ENCODE data around the gene SH3D19.
"Not testable (repeated sequence)": the region's sequence is repeated elsewhere in the genome, so short reads cannot be mapped to it uniquely, and the experiment has no call there.

SH3D19 gene

GRCh38 chr4:151152028-151152427 lies 173.4 kb downstream of the SH3D19 start:
- no peaks in the 10 kb centered on the region for H3K27me3 ChIP-seq (ENCODE audit: insufficient read depth, low read length)
- H3K4me1 ChIP-seq (ENCODE audit: control insufficient read depth, insufficient read depth, low read length, unreplicated experiment), result no peaks in the 10 kb centered on the region
- H3K79me2 ChIP-seq (ENCODE audit: control insufficient read depth, insufficient read depth, low read length, unreplicated experiment), result no peaks in the 10 kb centered on the region
- no peak overlapping the region for H3K27ac ChIP-seq (ENCODE audit: low read depth, low read length)
- H3K36me3 ChIP-seq (ENCODE audit: insufficient read depth, low read length), result peaks cover 16% of the 10 kb centered on the region
- H2AFZ ChIP-seq (ENCODE audit: low read length, unreplicated experiment), result no peak overlapping the region
- H3K4me3 ChIP-seq (ENCODE audit: low read depth, low read length), result no peak overlapping the region

- no peak overlapping the region for H2AFZ ChIP-seq (ENCODE audit: low read length, unreplicated experiment)
- no peaks in the 10 kb centered on the region for H3K4me1 ChIP-seq (ENCODE audit: control insufficient read depth, insufficient read depth, low read length, unreplicated experiment)
- no peaks in the 10 kb centered on the region for H3K79me2 ChIP-seq (ENCODE audit: control insufficient read depth, insufficient read depth, low read length, unreplicated experiment)
- no peak overlapping the region for H3K27ac ChIP-seq (ENCODE audit: low read depth, low read length)
- H3K4me3 ChIP-seq (ENCODE audit: low read depth, low read length), result no peak overlapping the region
- H3K27me3 ChIP-seq (ENCODE audit: insufficient read depth, low read length), result no peaks in the 10 kb centered on the region
- H3K36me3 ChIP-seq (ENCODE audit: insufficient read depth, low read length), result peaks cover 13% of the 10 kb centered on the region
These were observed 174.4 kb downstream of the SH3D19 start for GRCh38 chr4:151150821-151151580.

- H3K79me2 ChIP-seq (ENCODE audit: control insufficient read depth, insufficient read depth, low read length, unreplicated experiment), result no peaks in the 10 kb centered on the region
- H3K36me3 ChIP-seq (ENCODE audit: insufficient read depth, low read length), result peaks cover 17% of the 10 kb centered on the region; the same call in 1 of the 2 replicates
- H3K4me1 ChIP-seq (ENCODE audit: control insufficient read depth, insufficient read depth, low read length, unreplicated experiment), result no peaks in the 10 kb centered on the region
- no peak overlapping the region for H3K4me3 ChIP-seq (ENCODE audit: low read depth, low read length)
- no peak overlapping the region for H3K27ac ChIP-seq (ENCODE audit: low read depth, low read length)
- no peaks in the 10 kb centered on the region for H3K27me3 ChIP-seq (ENCODE audit: insufficient read depth, low read length)
- H2AFZ ChIP-seq (ENCODE audit: low read length, unreplicated experiment), result no peak overlapping the region
These were observed 177.1 kb downstream of the SH3D19 start for GRCh38 chr4:151148261-151148660.

- Histone ChIP-seq H3K4me1 (ENCODE audit: control insufficient read depth, insufficient read depth, low read length, unreplicated experiment) (no peaks in the 10 kb centered on the region), H3K4me3 (ENCODE audit: low read depth, low read length) (no peak overlapping the region), H3K27me3 (ENCODE audit: insufficient read depth, low read length) (no peaks in the 10 kb centered on the region), H3K27ac (ENCODE audit: low read depth, low read length) (no peak overlapping the region), H3K36me3 (ENCODE audit: insufficient read depth, low read length) (peaks cover 17% of the 10 kb centered on the region; the same call in 1 of the 2 replicates), H3K79me2 (ENCODE audit: control insufficient read depth, insufficient read depth, low read length, unreplicated experiment) (no peaks in the 10 kb centered on the region), H2AFZ (ENCODE audit: low read length, unreplicated experiment) (no peak overlapping the region)
These were observed 178.4 kb downstream of the SH3D19 start for GRCh38 chr4:151147000-151147399.

GRCh38 chr4:151144329-151145072 lies 180.9 kb downstream of the SH3D19 start:
- Histone ChIP-seq H3K27ac (ENCODE audit: low read depth, low read length) (no peak overlapping the region), H3K4me3 (ENCODE audit: low read depth, low read length) (no peak overlapping the region), H3K4me1 (ENCODE audit: control insufficient read depth, insufficient read depth, low read length, unreplicated experiment) (no peaks in the 10 kb centered on the region), H3K36me3 (ENCODE audit: insufficient read depth, low read length) (peaks cover 23% of the 10 kb centered on the region), H2AFZ (ENCODE audit: low read length, unreplicated experiment) (no peak overlapping the region), H3K27me3 (ENCODE audit: insufficient read depth, low read length) (no peaks in the 10 kb centered on the region), H3K79me2 (ENCODE audit: control insufficient read depth, insufficient read depth, low read length, unreplicated experiment) (no peaks in the 10 kb centered on the region)

GRCh38 chr4:151143811-151144210 lies 181.6 kb downstream of the SH3D19 start:
- Histone ChIP-seq H3K4me3 (ENCODE audit: low read depth, low read length) (no peak overlapping the region), H3K4me1 (ENCODE audit: control insufficient read depth, insufficient read depth, low read length, unreplicated experiment) (no peaks in the 10 kb centered on the region), H3K36me3 (ENCODE audit: insufficient read depth, low read length) (peaks cover 20% of the 10 kb centered on the region), H3K27me3 (ENCODE audit: insufficient read depth, low read length) (no peaks in the 10 kb centered on the region), H3K27ac (ENCODE audit: low read depth, low read length) (no peak overlapping the region), H3K79me2 (ENCODE audit: control insufficient read depth, insufficient read depth, low read length, unreplicated experiment) (no peaks in the 10 kb centered on the region), H2AFZ (ENCODE audit: low read length, unreplicated experiment) (no peak overlapping the region)

GRCh38 chr4:151143162-151143561 lies 182.2 kb downstream of the SH3D19 start:
- H3K4me1 ChIP-seq (ENCODE audit: control insufficient read depth, insufficient read depth, low read length, unreplicated experiment), result no peaks in the 10 kb centered on the region
- H3K4me3 ChIP-seq (ENCODE audit: low read depth, low read length), result no peak overlapping the region
- no peaks in the 10 kb centered on the region for H3K79me2 ChIP-seq (ENCODE audit: control insufficient read depth, insufficient read depth, low read length, unreplicated experiment)
- H3K27me3 ChIP-seq (ENCODE audit: insufficient read depth, low read length), result no peaks in the 10 kb centered on the region
- H2AFZ ChIP-seq (ENCODE audit: low read length, unreplicated experiment), result no peak overlapping the region
- peaks cover 17% of the 10 kb centered on the region for H3K36me3 ChIP-seq (ENCODE audit: insufficient read depth, low read length)
- H3K27ac ChIP-seq (ENCODE audit: low read depth, low read length), result no peak overlapping the region

- Histone ChIP-seq H3K4me3 (ENCODE audit: low read depth, low read length) (no peak overlapping the region), H3K27ac (ENCODE audit: low read depth, low read length) (no peak overlapping the region), H3K79me2 (ENCODE audit: control insufficient read depth, insufficient read depth, low read length, unreplicated experiment) (no peaks in the 10 kb centered on the region), H3K4me1 (ENCODE audit: control insufficient read depth, insufficient read depth, low read length, unreplicated experiment) (no peaks in the 10 kb centered on the region), H3K36me3 (ENCODE audit: insufficient read depth, low read length) (peaks cover 17% of the 10 kb centered on the region), H3K27me3 (ENCODE audit: insufficient read depth, low read length) (no peaks in the 10 kb centered on the region), H2AFZ (ENCODE audit: low read length, unreplicated experiment) (no peak overlapping the region)
These were observed 182.6 kb downstream of the SH3D19 start for GRCh38 chr4:151142758-151143157.

GRCh38 chr4:151139814-151140213 lies 185.6 kb downstream of the SH3D19 start:
- Histone ChIP-seq H3K79me2 (ENCODE audit: control insufficient read depth, insufficient read depth, low read length, unreplicated experiment) (no peaks in the 10 kb centered on the region), H2AFZ (ENCODE audit: low read length, unreplicated experiment) (no peak overlapping the region), H3K27ac (ENCODE audit: low read depth, low read length) (no peak overlapping the region), H3K27me3 (ENCODE audit: insufficient read depth, low read length) (no peaks in the 10 kb centered on the region), H3K36me3 (ENCODE audit: insufficient read depth, low read length) (peaks cover 12% of the 10 kb centered on the region), H3K4me1 (ENCODE audit: control insufficient read depth, insufficient read depth, low read length, unreplicated experiment) (no peaks in the 10 kb centered on the region), H3K4me3 (ENCODE audit: low read depth, low read length) (no peak overlapping the region)

- H3K27me3 ChIP-seq (ENCODE audit: insufficient read depth, low read length); H2AFZ ChIP-seq (ENCODE audit: low read length, unreplicated experiment); H3K4me1 ChIP-seq (ENCODE audit: control insufficient read depth, insufficient read depth, low read length, unreplicated experiment); H3K27ac ChIP-seq (ENCODE audit: low read depth, low read length); H3K4me3 ChIP-seq (ENCODE audit: low read depth, low read length); H3K79me2 ChIP-seq (ENCODE audit: control insufficient read depth, insufficient read depth, low read length, unreplicated experiment): not testable (repeated sequence)
- H3K36me3 ChIP-seq (ENCODE audit: insufficient read depth, low read length), result peaks cover 22% of the 10 kb centered on the region
These were observed 189.4 kb downstream of the SH3D19 start for GRCh38 chr4:151136048-151136447.

- no peak overlapping the region for H2AFZ ChIP-seq (ENCODE audit: low read length, unreplicated experiment)
- no peaks in the 10 kb centered on the region for H3K79me2 ChIP-seq (ENCODE audit: control insufficient read depth, insufficient read depth, low read length, unreplicated experiment)
- peaks cover 17% of the 10 kb centered on the region for H3K36me3 ChIP-seq (ENCODE audit: insufficient read depth, low read length)
- H3K4me1 ChIP-seq (ENCODE audit: control insufficient read depth, insufficient read depth, low read length, unreplicated experiment), result no peaks in the 10 kb centered on the region
- no peak overlapping the region for H3K27ac ChIP-seq (ENCODE audit: low read depth, low read length)
- H3K4me3 ChIP-seq (ENCODE audit: low read depth, low read length), result no peak overlapping the region
- H3K27me3 ChIP-seq (ENCODE audit: insufficient read depth, low read length), result no peaks in the 10 kb centered on the region
These were observed 192.1 kb downstream of the SH3D19 start for GRCh38 chr4:151133311-151133710.
